K562 (cell line): ENCODE data around the gene RNF151. TPM values are rescaled to one million over a fixed set of nuclear protein-coding genes. Genes with fewer than 3 reads are reported as not detected.

Source experiments
- ATAC-seq: fragments of 200-7000 bp; cut with Tn5 transposase; 3 replicates; pipeline ENCODE4 v1.9.1; 2020; ENCODE audit warnings: moderate library complexity
- BruUV-seq: library from RNA; stranded (reverse); fragments of 400-500 nt; replicated peaks from 2 replicates; lab custom pipeline; 2021; lab: Mats Ljungman, UMichigan
- CTCF ChIA-PET: fragments of 300-600 bp; formaldehyde crosslinking; extraction: SDS; loops from one replicate; lab custom pipeline; 2021; ENCODE audit warnings: low intra/inter-chr PET ratio; lab: Yijun Ruan, JAX
- POLR2A ChIA-PET: fragments of 300-600, 350-650 bp; sonication (Branson Sonifier 250); formaldehyde crosslinking; extraction: SDS; loops from one replicate; lab custom pipeline; 2021; ENCODE audit warnings: antibody characterized with exemption, inconsistent platforms; lab: Yijun Ruan, JAX
- DNase-seq, 4 experiments: peaks; one replicate each; pipeline versions ENCODE4 v3.0.0 to v3.0.0-alpha.2; 2011 to 2018; ENCODE audit warnings: low spot score in 3 of 4, mixed read lengths in 3 of 4; ENCODE audit errors: extremely low read depth in 1 of 4
- FAIRE-seq: peaks from 2 replicates; lab custom pipeline; 2011; peaks lifted over from hg19 to GRCh38; lab: Jason Lieb, UNC
- H2AFZ ChIP-seq: 2 replicates; pipeline ENCODE4 v1.6.0; 2011; ENCODE audit warnings: low read depth, low read length, control low read depth, inconsistent platforms
- H3K27ac ChIP-seq: fragments of 200-600 bp; 3 replicates; pipeline ENCODE4 v1.8.0; 2011; ENCODE audit warnings: low read depth, mild to moderate bottlenecking, control low read depth, inconsistent platforms, low read length, moderate library complexity, mixed read lengths; ENCODE audit errors: extremely low read depth
- H3K27me3 ChIP-seq, 2 experiments: fragments of 300-600 bp in 1 of 2; 2 replicates in 1 of 2; 3 replicates in 1 of 2; pipeline versions ENCODE4 v1.6.0 to v1.8.0; 2011; ENCODE audit warnings: inconsistent platforms in 2 of 2, low read length in 2 of 2, mild to moderate bottlenecking in 1 of 2, mixed read lengths in 1 of 2, moderate library complexity in 1 of 2; ENCODE audit not compliant: control insufficient read depth in 2 of 2, insufficient read depth in 2 of 2
- H3K36me3 ChIP-seq: fragments of 300-600 bp; 3 replicates; pipeline ENCODE4 v1.8.0; 2011; ENCODE audit warnings: mild to moderate bottlenecking, low read length, inconsistent platforms; ENCODE audit not compliant: control insufficient read depth, insufficient read depth
- H3K4me1 ChIP-seq, 2 experiments: fragments of 200-600 bp in 1 of 2; replicated peaks in 1 of 2; 2 replicates in 1 of 2; 3 replicates in 1 of 2; pipeline versions ENCODE4 v1.5.1 to v1.8.0; 2011; ENCODE audit warnings: inconsistent platforms in 2 of 2, low read length in 2 of 2, mild to moderate bottlenecking in 1 of 2, mixed read lengths in 1 of 2, moderate library complexity in 1 of 2; ENCODE audit not compliant: control insufficient read depth in 2 of 2, insufficient read depth in 2 of 2
- H3K4me2 ChIP-seq: 2 replicates; pipeline ENCODE4 v1.6.1; 2011; ENCODE audit warnings: low read length, control low read depth, inconsistent platforms, mixed read lengths; ENCODE audit not compliant: insufficient read depth
- H3K4me3 ChIP-seq: fragments of 200-600 bp; sonication (generic), shearing (Covaris generic); 2 replicates; pipeline ENCODE4 v1.5.1; 2016; ENCODE audit warnings: control low read depth, inconsistent platforms
- H3K79me2 ChIP-seq: fragments of 200-600 bp; 3 replicates; pipeline ENCODE4 v1.8.0; 2011; ENCODE audit warnings: low read length, inconsistent platforms; ENCODE audit not compliant: control insufficient read depth, insufficient read depth
- H3K9ac ChIP-seq, 2 experiments: 2 replicates each; pipeline versions ENCODE4 v1.6.0 to v1.6.1; 2011; ENCODE audit warnings: low read depth in 2 of 2, low read length in 2 of 2, control low read depth in 1 of 2, inconsistent platforms in 1 of 2, mild to moderate bottlenecking in 1 of 2, mixed read lengths in 1 of 2; ENCODE audit not compliant: insufficient read depth in 1 of 2
- H3K9me1 ChIP-seq: one replicate; pipeline ENCODE4 v1.6.0; 2011; ENCODE audit warnings: inconsistent platforms, mild to moderate bottlenecking, low read length, moderate library complexity; ENCODE audit not compliant: control insufficient read depth, insufficient read depth
- H3K9me3 ChIP-seq: replicated peaks from 2 replicates; pipeline ENCODE4 v1.5.1; 2011; ENCODE audit warnings: low read depth, low read length, inconsistent platforms; ENCODE audit not compliant: control insufficient read depth, insufficient read depth
- H4K20me1 ChIP-seq: replicated peaks from 2 replicates; pipeline ENCODE4 v1.6.1; 2011; ENCODE audit warnings: low read length, inconsistent platforms, mixed read lengths; ENCODE audit not compliant: control insufficient read depth, insufficient read depth
- BRCA1 ChIP-seq, 2 experiments: fragments of 450-650 bp in 1 of 2; sonication (generic) in 1 of 2; formaldehyde crosslinking in 1 of 2; IDR thresholded peaks; 2 replicates each; pipeline versions ENCODE4 v1.5.0 to v1.6.1; 2017 to 2020; ENCODE audit warnings: mild to moderate bottlenecking in 1 of 2, missing genetic modification reagents in 1 of 2
- HNRNPL ChIP-seq: fragments of 200-400 bp; formaldehyde crosslinking; IDR thresholded peaks from 2 replicates; pipeline ENCODE4 v1.6.1; 2017; ENCODE audit warnings: low read depth, mild to moderate bottlenecking, low read length
- PCBP1 ChIP-seq: fragments of 200-400 bp; formaldehyde crosslinking; IDR thresholded peaks from 2 replicates; pipeline ENCODE4 v1.6.1; 2018; ENCODE audit warnings: mild to moderate bottlenecking, low read depth, low read length; ENCODE audit not compliant: poor library complexity, severe bottlenecking
- POLR2G ChIP-seq: fragments of 200-400 bp; formaldehyde crosslinking; IDR thresholded peaks from 2 replicates; pipeline ENCODE4 v1.6.1; 2017; ENCODE audit warnings: low read depth, mild to moderate bottlenecking, antibody characterized with exemption, low read length, moderate library complexity
- RBFOX2 ChIP-seq: fragments of 200-400 bp; formaldehyde crosslinking; IDR thresholded peaks from 2 replicates; pipeline ENCODE4 v1.6.1; 2017; ENCODE audit warnings: low read depth, mild to moderate bottlenecking, low read length, moderate library complexity
- WGBS: fragments of 100-300 bp; shearing (Covaris generic); methylation state at CpG from one replicate; pipeline ENCODE4 v1.1.6; 2016; ENCODE audit warnings: low coverage, mixed read lengths; ENCODE audit not compliant: insufficient coverage; ENCODE audit errors: missing lambda C conversion rate; 5-methylcytosine and 5-hydroxymethylcytosine counted together
- in situ Hi-C: fragments of 300-500 bp; cut with MboI; formaldehyde crosslinking; loops from 4 replicates; pipeline ENCODE4 v1.15.0; 2018; ENCODE audit warnings: inconsistent platforms, mixed read lengths
- intact Hi-C: fragments of 100-400 bp; cut with micrococcal nuclease; formaldehyde crosslinking; loops from 2 replicates; pipeline ENCODE4 v1.14.2; 2022
- polyA plus RNA-seq, 8 experiments: library from polyadenylated mRNA; depleted of rRNA in 4 of 8; stranded (reverse) in 5 of 8; unstranded in 3 of 8; fragments of >200 nt; fragmentation: Nextera tagmentation in 2 of 8; fragmentation: Illumina TruSeq in 1 of 8; extraction: Ambion mirVana in 2 of 8; extraction: Trizol in 1 of 8; gene quantifications; 2 replicates each; pipeline versions ENCODE4 v1.2.1 to v1.2.3, GENCODE V29; 2011 to 2014; ENCODE audit warnings: inconsistent platforms in 1 of 8, missing spikeins in 1 of 8
- total RNA-seq, 7 experiments: library from RNA; depleted of rRNA in 6 of 7; stranded (reverse); fragments of >200 nt in 6 of 7; fragmentation: Illumina TruSeq in 2 of 7; extraction: Trizol in 2 of 7; gene quantifications; 2 replicates each; pipeline versions ENCODE4 v1.2.1 to v1.2.3, GENCODE V29; 2011 to 2021; ENCODE audit warnings: low replicate concordance in 1 of 7
- TF ChIP-seq, protein P1 (sequence below), 2 experiments: fragments of 200-800 bp in 1 of 2; sonication (Bioruptor generic) in 1 of 2; sonication (generic) in 1 of 2; formaldehyde crosslinking in 1 of 2; IDR thresholded peaks in 1 of 2; conservative IDR thresholded peaks in 1 of 2; 2 replicates each; pipeline versions ENCODE4 v1.5.0 to v1.6.1; 2016 to 2020; ENCODE audit warnings: missing compliant biosample characterization in 1 of 2, missing genetic modification characterization in 1 of 2, missing genetic modification reagents in 1 of 2

RNF151 gene
- total and polyA plus RNA-seq, 9 of the 15 experiments (the other 6 are each of a cell fraction or from before 2014, with no cell fraction given), result not detected

DNA sequence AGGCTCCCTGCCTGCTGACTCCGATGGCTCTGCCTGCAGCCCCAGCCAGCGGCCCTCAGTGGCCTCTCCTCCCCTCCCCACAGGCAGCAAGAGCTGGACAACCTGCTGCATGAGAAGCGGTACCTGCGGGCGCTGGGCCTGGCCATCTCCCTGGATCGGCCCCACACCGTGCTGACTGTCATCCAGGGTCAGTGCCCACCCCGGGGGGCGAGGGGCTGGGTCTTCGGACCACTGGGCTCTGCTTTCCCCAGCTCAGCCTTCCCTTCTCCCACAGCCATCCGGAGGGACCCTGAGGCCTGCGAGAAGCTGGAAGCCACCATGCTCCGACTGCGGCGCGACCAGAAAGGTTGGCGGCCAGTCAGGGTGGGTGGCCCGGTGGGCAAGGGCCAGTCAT lies 11.2 kb downstream of the RNF151 start:
- TSS peak; percentile 13 for BruUV-seq
- Histone ChIP-seq H4K20me1 (no peaks in the 10 kb centered on the region), H2AFZ (no peak overlapping the region), H3K27ac (no peak overlapping the region), H3K27me3 (no peaks in the 10 kb centered on the region), H3K9me3 (no peaks in the 10 kb centered on the region), H3K4me1 (peaks cover under 1 to 84% of the 10 kb centered on the region in 2 experiments; a peak in 3 of 5 replicates), H3K79me2 (peaks cover 16% of the 10 kb centered on the region), H3K4me3 (no peak overlapping the region), H3K4me2 (no peak overlapping the region), H3K36me3 (peaks cover 62% of the 10 kb centered on the region; the same call in 2 of the 3 replicates), H3K9ac (no peak overlapping the region), H3K9me1 (no peaks in the 10 kb centered on the region)
- ChIA-PET POLR2A (interaction anchor here (0.6 to 2.7 kb wide), 4 partner anchors 11 to 14 kb away, joined by 3 to 30 read pairs (median 4); partner anchors contain the start of gene RPS2), CTCF (no interaction called here)
- intact Hi-C loops (no loop called here), in situ Hi-C loops (no loop called here)
- 97% methylated on average over 10 of the region's 18 CpGs for WGBS
- FAIRE-seq (no peak), DNase-seq (no peak), ATAC-seq (no peak)
- TF ChIP-seq, protein P1, sequence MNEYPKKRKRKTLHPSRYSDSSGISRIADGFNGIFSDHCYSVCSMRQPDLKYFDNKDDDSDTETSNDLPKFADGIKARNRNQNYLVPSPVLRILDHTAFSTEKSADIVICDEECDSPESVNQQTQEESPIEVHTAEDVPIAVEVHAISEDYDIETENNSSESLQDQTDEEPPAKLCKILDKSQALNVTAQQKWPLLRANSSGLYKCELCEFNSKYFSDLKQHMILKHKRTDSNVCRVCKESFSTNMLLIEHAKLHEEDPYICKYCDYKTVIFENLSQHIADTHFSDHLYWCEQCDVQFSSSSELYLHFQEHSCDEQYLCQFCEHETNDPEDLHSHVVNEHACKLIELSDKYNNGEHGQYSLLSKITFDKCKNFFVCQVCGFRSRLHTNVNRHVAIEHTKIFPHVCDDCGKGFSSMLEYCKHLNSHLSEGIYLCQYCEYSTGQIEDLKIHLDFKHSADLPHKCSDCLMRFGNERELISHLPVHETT (CRISPR knock-in tag; conservative IDR thresholded peaks at IDR 0.05 in 1 of 2, IDR thresholded peaks at IDR 0.05 in 1 of 2), result no peak
- TF ChIP-seq RBFOX2 (0 out of 2 replicates have a peak, but pooled peaks have one; percentile 12), PCBP1 (peak; percentile 46), POLR2G (peak; percentile 60), HNRNPL (peak; percentile 29; the same call in 1 of the 2 replicates), BRCA1 (IDR thresholded peaks at IDR 0.05) (no peak), BRCA1 (CRISPR knock-in tag; IDR thresholded peaks at IDR 0.05) (no peak)
